Measurements from ENCODE around the gene POLR3A.

Gene POLR3A

GRCh38 chr10:77987671-77988255 lies 41.6 kb downstream of the POLR3A start:
- no peak overlapping the region for H3K4me3 ChIP-seq (ENCODE audit: low read depth, low read length)
- no peak for DNase-seq (ENCODE audit: low read depth)

- no peak for DNase-seq (ENCODE audit: low read depth)
- H3K4me3 ChIP-seq (ENCODE audit: low read depth, low read length), result no peak overlapping the region
Measured at GRCh38 chr10:77984986-77985385, 44.3 kb downstream of the POLR3A start.

DNA sequence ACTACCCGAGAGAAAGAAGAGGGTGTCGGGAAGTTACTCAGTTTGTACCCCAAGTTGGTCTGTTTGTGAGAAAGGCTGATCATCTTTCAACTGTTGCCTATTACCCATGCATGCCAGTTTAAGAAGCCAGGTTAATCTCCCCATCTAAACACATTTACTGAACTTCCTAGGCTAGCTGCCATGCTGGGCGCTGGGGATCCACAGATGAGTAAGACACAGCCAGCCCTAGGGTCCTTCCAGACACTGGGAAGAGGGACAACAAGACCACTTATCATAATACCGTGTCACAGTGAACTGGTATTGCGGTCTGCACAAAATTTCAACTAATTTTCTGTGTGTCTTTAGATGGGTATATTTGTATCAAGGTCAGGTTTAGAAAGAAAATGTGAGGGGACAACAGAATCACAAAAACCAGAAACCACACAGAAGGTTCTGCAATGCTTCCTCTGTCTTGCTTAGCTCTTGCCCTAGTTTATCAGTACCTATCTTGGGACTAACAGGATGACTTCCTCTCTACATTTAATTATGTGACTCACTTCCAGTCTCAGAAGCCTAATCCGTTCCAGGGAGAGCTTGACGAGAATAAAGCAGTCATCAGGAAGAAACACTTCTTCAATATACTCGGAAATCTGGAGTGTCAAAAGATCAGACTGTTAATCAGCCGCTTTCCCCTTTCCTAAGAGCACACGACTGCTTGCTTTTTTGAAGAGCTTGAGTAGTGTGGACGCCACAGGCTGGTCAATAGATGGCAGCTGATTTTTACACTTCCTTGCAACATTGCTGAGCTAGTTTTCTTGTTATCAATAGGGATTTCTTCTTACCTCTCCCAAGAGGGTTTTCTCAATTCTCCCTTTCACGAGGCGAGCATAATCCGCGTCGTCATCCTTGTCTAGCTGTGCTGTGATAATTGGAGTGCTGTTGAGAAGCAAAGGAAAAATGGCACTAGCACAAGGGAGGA lies 45.7 kb downstream of the POLR3A start:
- no peak overlapping the region for H3K4me3 ChIP-seq (ENCODE audit: low read depth, low read length)
- DNase-seq (ENCODE audit: low read depth), result peak; percentile 23

GRCh38 chr10:77981281-77981680 lies 48.0 kb downstream of the POLR3A start:
- no peak overlapping the region for H3K4me3 ChIP-seq (ENCODE audit: low read depth, low read length)
- no peak for DNase-seq (ENCODE audit: low read depth)

- no peak overlapping the region for H3K4me3 ChIP-seq (ENCODE audit: low read depth, low read length)
- DNase-seq (ENCODE audit: low read depth), result no peak
Measured at GRCh38 chr10:77979221-77979620, 50.1 kb downstream of the POLR3A start.

- no peak overlapping the region for H3K4me3 ChIP-seq (ENCODE audit: low read depth, low read length)
- DNase-seq (ENCODE audit: low read depth), result no peak
Measured at GRCh38 chr10:77978360-77978759, 51.0 kb downstream of the POLR3A start.

DNA sequence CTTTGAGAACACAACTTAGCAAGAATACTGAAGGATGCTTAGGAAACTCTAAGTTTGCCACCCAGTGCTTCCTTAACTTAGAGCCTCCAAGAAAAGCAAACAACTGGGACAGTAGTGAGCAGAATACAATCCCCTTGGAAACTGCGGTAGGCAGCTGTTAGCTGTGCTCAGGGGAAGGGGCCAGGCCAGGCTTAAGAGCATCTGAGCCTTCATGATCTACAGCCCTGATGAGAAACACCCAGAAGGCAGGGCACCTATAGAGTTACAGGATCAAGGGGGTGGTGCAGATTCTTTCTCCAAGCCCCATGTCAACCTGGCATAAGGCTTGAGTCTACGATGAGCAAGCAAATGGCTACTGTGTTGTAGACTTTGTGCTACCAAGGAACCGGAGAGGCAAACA lies 51.4 kb downstream of the POLR3A start:
- no peak for DNase-seq (ENCODE audit: low read depth)
- no peak overlapping the region for H3K4me3 ChIP-seq (ENCODE audit: low read depth, low read length)

DNA sequence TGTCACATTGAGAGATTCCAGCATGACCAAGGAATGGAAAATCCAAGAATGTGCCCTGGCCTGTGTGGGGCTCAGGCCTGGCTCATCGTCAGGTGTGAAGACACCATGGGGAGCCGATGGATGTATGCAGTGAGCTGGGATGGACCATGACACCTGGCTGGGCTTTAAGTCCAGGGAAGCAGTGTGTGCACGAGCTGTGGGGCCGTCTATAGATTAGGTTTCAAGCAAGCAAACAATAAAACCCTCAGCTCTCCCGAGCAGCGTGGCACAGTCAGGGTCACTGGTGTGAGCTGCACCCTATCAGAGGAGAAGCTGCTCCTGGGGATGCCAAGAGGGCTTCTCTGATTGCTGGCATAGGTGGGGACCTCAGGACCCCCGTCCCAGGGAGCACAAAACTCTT lies 52.3 kb downstream of the POLR3A start:
- DNase-seq (ENCODE audit: low read depth), result no peak
- H3K4me3 ChIP-seq (ENCODE audit: low read depth, low read length), result no peak overlapping the region

- no peak overlapping the region for H3K4me3 ChIP-seq (ENCODE audit: low read depth, low read length)
- DNase-seq (ENCODE audit: low read depth), result no peak
Measured at GRCh38 chr10:77975086-77975666, 54.1 kb downstream of the POLR3A start.

DNA sequence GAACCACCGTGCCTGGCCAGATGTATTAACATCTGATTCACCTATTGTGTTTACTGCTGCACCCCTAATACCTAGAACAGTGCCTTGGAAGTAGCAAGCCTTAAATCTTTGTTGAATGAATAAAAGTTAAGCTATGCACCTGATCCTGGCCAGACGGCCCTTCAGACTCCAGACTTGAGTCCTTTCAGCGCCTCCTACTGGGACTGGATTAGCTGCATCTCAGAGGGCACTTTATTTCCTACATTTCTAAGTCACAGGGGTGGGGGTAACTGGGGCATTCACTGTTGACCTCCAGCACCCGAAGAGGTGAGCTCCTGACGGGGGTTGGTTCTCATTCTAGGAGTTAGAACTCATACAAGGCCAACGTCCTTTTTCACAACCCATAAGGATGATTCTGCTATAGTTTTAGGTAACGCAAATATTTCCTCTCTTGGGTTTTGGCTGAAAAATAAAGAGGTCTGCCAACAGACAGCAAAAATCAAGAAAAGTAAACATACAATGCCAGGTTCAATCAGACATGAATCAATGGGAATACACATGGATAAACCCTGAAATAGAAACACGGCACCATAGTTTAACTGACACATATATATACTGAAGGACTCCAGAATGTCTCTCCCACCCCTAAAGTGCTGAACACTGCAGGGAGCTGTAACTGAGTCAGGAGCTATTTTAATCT lies 54.8 kb downstream of the POLR3A start:
- no peak overlapping the region for H3K4me3 ChIP-seq (ENCODE audit: low read depth, low read length)

GRCh38 chr10:77973276-77973675 lies 56.0 kb downstream of the POLR3A start:
- H3K4me3 ChIP-seq (ENCODE audit: low read depth, low read length), result no peak overlapping the region
- no peak for DNase-seq (ENCODE audit: low read depth)

More for the DNA sequence above, 54.8 kb downstream of the POLR3A start:
- DNase-seq (ENCODE audit: low read depth), result no peak

GRCh38 chr10:77972148-77972547 lies 57.2 kb downstream of the POLR3A start:
- DNase-seq (ENCODE audit: low read depth), result no peak
- H3K4me3 ChIP-seq (ENCODE audit: low read depth, low read length), result no peak overlapping the region

DNA sequence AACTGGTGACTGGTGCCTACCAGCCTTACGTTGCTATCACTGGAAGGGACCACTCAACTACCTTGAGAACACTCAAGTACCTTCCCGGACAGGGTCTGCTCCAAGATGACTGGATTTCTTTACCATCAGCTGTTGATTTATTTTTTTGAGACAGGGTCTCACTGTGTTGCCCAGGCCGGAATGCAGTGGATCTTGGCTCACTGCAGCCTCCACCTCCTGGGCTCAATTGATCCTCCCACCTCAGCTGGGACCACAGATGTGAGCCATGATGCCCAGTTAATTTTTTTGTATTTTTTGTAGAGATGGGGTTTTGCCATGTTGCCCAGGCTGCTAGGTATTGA lies 57.5 kb downstream of the POLR3A start:
- no peak for DNase-seq (ENCODE audit: low read depth)
- no peak overlapping the region for H3K4me3 ChIP-seq (ENCODE audit: low read depth, low read length)

DNA sequence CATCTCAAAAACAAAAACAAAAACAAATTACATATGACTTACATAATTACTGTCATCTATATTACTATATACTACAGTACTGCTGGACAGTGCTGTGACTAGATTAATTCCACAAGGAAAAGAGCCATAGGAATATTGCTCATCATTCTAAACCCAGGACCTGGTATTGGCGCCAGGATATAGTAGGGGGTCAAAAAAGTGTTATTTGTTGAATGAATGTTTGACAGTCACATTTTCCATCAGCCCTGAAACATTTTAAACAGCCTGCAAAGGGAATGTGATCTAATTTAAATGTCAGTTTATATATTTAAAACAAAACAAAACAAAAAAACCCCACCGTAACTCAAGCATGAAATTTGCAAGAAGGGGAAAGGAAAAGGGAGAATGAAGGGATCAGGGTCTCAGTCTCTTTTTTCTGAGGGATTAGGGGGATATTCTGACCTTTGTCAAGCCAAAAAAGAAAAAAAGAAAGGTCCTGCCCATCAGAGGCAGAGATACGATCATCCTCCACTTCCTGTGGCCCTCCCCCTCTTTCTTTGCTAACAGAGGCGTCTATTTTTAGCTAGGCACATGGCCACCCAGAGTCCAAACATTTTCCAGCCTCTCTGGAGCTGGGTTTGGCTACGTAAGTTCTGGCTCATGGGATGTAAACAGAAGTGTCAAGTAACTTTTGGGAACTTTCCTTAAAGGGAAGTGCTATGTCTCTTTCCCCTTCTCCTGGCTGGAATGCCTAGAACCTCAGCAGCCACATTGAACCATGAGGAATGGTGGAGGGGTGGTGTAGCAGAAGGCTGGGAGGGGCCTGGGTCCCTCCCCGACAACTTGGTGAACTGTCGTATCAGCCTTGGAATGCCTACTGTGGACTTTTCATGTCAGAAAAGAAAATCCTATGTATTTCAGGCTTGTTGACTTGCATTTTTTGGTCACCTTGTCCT lies 58.2 kb downstream of the POLR3A start:
- DNase-seq (ENCODE audit: low read depth), result peak; percentile 75
- H3K4me3 ChIP-seq (ENCODE audit: low read depth, low read length), result no peak overlapping the region

GRCh38 chr10:77969114-77969513 lies 60.2 kb downstream of the POLR3A start:
- no peak for DNase-seq (ENCODE audit: low read depth)

GRCh38 chr10:77967611-77968022 lies 61.7 kb downstream of the POLR3A start:
- H3K4me3 ChIP-seq (ENCODE audit: low read depth, low read length), result no peak overlapping the region
- DNase-seq (ENCODE audit: low read depth), result no peak

More at GRCh38 chr10:77969114-77969513, 60.2 kb downstream of the POLR3A start:
- H3K4me3 ChIP-seq (ENCODE audit: low read depth, low read length), result no peak overlapping the region

DNA sequence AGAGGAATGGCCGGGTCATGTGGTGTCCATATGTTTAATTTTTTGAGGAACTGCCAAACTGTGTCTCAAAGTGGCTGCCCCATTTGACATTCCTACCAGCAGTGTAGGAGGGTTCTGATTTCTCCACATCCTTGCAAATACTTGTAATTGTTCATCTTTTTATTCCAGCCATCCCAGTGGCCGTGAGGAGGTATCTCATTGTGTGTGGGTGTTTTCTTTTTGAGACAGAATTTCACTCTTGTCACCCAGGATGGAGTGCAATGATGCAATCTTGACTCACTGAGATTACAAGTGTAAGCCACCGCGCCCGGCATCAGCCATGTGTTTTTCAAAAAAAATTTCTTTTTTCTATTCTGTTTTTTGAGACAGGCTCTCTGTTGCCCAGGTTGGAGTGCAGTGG lies 64.0 kb downstream of the POLR3A start:
- H3K4me3 ChIP-seq (ENCODE audit: low read depth, low read length), result no peak overlapping the region
- DNase-seq (ENCODE audit: low read depth), result peak; percentile 63

DNA sequence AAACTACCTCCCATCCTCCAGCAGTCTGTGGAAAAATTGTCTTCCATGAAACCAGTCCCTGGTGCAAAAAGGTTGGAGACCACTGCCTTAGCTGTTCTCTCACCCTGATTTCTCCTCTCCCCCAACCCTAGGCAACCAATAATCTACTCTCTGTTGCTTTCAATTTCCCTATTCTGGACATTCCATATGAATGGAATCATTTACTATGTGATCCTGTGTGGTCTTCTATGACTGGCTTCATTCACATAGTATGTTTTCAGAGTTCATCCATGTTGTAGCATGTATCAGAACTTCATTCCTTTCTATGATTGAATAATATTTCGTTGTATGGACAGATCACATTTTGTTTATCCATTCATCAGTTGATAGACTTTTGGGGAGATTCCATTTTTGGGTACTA lies 64.5 kb downstream of the POLR3A start:
- no peak for DNase-seq (ENCODE audit: low read depth)
- H3K4me3 ChIP-seq (ENCODE audit: low read depth, low read length), result no peak overlapping the region

- no peak overlapping the region for H3K4me3 ChIP-seq (ENCODE audit: low read depth, low read length)
- no peak for DNase-seq (ENCODE audit: low read depth)
Measured at GRCh38 chr10:77963901-77964300, 65.4 kb downstream of the POLR3A start.
